GM19397 (cell line): ENCODE results near the gene ELN.
"Not testable (repeated sequence)": the region's sequence is repeated elsewhere in the genome, so short reads cannot be mapped to it uniquely, and the experiment has no call there.

Experiments
- ATAC-seq: cut with Tn5 transposase; IDR thresholded peaks from one replicate; pipeline ENCODE4 v1.9.1; 2021; ENCODE audit warnings: mild to moderate bottlenecking, moderate library complexity; ENCODE audit not compliant: unreplicated experiment

ELN gene

DNA sequence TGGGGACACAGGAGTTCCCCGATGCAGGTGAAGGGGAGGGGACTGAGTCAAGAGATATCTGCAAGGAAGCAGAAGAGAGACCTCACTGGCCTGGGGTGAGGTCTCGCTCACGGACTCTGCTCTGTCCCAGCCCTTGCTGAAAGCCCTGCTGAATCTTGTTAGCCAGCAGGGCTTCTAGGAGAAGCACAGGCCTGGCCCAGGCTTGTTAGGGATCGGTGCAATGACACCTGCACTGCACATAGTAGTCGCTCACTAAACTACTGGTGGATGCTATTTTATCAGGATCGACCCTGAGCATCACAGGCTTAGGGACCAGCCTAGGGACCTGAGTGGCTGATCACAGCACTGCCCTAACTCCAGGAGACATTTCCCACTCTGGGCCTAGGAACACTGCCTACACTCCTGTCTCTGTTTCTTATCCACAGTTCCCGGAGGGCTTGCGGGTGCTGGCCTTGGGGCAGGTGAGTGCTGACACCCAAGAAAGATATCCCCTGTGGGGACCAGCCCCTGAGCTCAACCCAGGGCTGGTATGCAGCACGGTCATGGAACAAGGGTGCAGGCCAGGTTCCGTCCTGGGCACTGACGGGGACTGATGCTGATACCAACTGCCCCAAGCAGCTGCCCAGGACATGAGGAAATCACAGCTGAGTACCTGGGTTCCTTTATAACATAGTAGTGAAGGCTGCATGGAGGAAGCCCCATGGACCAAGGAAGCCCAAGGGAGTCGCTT is 13.0 kb downstream of the ELN start:
- no peak for ATAC-seq

DNA sequence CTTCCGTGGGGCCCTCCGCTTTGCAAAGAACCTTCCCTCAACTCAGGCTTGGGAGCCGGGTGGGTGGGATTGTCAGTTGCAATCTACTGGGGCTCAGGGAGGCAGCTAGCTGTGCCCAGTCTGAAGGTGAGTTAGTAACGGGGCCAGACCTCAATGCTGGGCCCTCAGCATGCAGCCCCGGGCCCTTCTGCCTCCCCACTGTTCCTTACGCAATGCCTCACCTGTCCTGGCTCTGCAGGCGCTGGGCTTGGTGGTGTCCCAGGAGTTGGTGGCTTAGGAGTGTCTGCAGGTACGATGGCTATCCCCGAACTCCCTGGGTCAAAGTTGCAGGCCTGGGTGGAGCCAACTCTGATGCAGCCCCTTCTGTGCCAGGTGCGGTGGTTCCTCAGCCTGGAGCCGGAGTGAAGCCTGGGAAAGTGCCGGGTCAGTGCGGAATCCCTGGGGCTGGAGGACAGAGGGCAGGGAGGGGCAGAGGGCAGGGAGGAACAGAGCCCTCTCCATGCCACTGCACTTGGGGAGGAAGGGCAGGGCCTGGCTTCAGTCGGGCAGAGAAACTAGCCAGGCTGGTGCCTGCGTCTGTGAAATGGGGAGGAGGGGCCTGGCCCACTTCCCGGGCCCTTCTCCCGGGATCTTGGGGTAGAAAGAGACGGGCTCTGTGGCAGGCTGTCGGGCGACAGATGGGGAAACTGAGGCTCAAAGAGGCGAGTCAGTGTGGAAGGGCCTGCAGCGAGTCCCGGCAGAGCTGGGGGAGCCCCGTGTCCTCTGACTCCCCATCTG is 15.0 kb downstream of the ELN start:
- ATAC-seq: no peak

DNA sequence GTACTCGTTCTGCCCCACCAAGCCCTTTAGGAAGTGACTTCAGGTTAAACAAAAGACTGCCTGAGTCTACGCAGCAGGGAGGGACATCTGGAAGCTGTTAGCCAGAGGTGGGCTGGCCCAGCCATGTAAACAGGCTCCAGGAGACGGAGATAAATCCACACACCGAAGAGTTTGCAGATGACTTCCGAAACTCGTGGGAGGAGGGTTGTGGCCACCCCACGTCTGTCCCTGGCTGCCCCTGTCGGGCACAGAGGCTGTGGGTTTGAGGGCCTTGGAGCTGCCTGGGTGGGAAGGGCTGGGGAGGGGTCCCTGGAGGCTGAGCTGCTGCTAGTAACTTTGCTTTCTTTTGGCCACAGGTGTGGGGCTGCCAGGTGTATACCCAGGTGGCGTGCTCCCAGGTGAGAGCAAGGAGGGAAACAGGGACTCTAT is 15.6 kb downstream of the ELN start:
- ATAC-seq: no peak

DNA sequence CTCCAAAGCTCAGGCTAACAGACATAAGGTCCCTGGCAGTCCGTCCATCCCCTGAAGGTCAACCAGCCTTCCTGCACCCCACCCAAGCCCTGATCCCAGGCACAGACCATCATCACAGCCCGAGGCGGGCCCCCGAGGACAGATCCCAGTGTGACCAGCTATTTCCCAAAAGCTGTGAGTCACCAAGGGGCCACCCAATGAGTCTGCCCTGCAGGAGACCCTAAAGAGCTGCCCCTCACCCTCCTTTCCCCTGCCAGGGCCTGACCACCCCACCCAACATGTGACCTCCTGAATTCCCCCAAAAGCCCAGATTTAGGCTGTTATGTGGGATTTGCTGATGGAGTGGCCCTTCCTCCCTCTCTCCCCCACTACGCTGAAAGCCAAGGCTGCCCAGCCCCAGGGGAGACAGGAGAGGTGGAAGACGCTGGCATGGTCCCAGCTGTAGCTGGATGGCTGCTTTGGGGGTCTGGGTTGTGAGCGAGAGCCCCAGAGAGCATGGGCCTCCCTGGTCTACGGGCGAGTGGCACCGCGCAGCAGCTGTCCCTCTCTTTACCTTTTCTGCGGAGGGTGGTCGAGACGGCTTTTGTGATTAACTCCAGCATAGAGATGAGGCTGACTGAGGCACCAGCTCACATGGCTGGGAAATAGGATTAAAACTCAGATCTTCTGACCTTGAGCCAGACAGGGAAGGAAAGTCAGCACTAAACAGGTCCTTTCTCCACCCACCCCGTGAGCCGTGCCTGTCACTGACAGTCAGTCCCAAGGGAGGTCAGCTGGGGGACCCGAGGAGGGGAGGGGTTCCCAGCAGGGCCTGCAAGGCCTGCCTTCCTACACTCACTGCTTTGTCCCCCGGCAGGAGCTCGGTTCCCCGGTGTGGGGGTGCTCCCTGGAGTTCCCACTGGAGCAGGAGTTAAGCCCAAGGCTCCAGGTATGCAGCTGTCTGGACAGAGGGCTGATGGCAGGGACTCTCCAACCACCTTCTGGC is 16.7 kb downstream of the ELN start:
- ATAC-seq: no peak

DNA sequence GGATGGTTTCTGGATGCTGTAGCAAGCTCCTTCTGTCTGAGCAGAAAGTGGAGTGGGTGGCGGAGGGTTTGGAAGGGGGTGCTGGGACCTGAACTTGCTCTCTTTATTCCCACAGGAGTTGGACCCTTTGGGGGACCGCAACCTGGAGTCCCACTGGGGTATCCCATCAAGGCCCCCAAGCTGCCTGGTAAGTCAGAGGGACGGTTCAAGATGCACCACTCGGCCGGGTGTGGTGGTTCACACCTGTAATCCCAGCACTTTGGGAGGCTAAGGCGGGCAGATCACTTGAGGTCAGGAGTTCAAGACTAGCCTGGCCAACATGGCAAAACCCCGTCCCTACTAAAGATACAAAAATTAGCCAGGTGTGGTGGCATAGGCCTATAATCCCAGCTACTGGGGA is 18.6 kb downstream of the ELN start:
- not testable (repeated sequence) for ATAC-seq

DNA sequence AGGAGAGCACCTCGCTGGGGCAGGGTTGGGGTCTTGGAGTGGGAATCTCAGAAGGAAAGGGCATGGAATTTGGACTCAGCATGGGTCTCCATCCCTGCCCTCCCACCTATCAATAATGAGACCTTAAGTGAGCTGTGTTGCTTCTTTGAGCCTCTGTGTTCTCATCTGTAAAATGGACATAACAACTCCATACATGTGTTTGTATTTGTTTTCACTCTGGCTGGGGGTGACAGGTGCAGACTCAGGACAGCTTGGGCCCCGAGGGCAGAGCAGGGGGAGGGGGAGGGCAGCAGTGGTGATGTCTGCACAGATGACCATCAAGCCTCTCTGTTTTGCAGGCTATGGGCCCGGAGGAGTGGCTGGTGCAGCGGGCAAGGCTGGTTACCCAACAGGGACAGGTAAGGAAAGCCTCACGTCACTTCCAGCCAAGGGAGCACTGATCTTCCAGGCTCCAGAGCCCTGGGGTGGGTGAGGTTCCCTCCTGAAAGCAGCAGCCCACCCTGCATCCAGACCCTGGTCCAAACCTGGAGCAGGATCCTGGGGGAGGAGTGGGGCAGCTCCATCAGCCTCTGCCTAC is 19.9 kb downstream of the ELN start:
- no peak for ATAC-seq

DNA sequence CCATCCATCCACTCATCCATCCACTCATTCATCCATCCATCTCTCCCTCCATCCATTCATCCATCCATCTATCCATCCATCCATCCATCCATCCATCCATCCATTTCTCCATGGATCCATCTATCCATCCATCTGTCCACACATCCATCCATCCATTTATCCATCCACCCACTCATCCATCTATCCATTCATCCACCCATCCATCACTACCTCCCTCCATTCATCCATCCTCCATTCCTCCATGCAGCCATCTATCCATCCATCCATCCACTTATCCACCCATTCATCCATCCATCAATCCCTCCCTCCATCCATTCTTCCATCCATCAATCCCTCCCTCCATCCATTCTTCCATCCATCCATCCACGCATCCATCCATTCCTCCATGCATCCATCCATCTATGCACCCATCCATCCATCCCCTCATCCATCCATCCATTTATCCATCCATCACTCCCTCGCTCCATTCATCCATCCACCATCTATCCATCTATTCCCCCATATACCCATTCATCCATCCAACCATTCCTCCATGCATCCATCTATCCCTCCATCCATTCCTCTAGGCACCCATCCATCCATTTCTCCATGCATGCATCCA is 21.1 kb downstream of the ELN start:
- ATAC-seq: no peak

DNA sequence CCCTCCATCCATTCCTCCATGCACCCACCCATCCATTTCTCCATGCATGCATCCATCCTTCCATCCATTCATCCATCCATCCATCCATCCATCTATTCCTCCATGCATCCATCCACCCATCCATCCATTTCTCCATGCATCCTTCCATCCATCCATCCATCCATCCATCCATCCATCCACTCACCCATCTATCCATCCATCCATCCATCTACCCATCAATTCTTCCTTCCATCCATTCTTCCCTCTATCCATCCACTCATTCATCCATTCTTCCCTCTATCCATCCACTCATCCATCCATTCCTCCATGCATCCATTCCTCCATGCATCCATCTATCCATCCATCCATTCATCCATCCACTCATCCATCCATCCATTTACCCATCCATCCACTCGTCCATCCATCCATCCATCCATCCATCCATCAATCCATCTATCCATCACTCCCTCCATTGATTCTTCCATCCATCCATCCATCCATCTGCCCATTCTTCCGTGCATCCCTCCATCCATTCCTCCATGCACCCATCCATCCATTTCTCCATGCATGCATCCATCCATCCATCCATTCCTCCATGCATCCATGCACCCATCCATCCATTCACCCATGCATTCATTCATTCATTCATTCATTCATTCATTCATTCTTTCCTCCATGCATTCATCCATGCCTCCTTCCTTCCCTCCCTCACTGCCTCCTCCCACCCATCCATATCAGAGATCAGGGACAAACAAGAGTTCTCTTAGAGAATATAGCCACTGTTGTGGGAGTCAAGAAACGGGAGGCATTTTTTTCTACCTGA is 22.2 kb downstream of the ELN start:
- no peak for ATAC-seq

DNA sequence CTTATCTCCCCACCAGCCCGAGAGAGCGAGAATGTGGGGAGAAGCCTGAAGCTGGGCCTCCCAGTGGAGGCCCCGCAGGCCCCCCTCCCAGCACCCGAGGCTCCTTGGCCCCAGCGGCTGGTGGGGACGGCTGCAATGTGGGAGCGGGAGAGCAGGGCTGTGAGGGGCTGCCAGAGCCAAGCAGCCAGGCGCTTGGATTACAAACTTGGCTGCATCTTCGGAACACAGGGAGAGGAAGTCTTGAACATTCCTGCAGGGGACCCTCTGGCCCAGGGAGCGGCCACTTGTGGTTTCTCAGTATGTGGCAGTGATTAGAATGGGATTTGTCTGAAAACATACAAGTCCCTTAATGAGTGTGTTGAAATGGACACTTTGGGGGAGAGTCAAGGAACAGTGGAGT is 23.2 kb downstream of the ELN start:
- ATAC-seq: no peak

DNA sequence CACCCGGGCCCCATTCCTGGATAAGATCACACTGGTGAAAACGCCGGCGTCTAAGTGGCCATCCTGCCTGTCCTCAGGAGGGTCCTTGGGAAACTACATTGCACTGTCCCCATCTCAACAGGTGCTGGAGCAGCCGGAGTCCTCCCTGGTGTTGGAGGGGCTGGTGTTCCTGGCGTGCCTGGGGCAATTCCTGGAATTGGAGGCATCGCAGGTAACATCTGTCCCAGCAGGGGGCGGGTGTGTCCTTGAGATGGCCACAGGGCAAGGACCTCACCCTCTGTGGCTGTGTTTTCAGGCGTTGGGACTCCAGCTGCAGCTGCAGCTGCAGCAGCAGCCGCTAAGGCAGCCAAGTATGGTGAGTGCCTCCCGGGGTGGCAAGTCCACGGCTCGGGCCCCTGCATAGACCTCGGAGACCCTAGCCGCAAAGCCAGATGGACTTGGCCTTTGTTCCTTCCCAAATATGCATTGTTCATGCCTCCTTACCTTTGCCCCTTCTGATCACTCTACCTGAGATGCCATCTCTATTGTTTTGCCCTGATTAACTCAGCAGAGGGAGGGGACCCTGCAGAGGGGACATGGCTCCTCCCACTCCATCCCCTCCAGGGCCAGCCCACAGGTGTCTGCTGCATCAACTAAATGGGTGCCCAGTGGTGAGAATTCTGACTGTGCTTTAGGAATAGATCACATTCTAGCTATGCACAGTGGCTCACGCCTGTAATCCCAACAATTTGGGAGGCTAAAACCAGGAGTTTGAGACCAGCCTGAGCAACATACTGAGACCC is 23.8 kb downstream of the ELN start:
- no peak for ATAC-seq

DNA sequence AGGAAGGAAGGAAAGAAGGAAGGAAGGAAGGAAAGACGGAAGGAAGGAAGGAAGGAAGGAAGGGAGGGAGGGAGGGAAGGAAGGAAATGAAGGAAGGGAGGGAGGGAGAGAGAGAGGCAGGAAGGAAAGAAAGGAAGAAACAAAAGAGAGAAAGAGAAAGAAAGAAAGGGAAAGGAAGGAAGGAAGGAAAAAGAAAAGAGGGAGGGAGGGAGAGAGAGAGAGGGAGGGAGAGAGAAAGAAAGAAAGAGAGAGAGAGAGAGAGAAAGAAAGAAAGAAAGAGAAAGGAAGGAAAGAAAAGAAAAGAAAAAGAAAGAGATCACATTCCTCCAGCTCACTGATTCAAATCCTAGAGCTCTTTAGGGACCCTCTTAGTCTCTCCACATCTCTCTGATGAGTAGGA is 24.7 kb downstream of the ELN start:
- no peak for ATAC-seq

DNA sequence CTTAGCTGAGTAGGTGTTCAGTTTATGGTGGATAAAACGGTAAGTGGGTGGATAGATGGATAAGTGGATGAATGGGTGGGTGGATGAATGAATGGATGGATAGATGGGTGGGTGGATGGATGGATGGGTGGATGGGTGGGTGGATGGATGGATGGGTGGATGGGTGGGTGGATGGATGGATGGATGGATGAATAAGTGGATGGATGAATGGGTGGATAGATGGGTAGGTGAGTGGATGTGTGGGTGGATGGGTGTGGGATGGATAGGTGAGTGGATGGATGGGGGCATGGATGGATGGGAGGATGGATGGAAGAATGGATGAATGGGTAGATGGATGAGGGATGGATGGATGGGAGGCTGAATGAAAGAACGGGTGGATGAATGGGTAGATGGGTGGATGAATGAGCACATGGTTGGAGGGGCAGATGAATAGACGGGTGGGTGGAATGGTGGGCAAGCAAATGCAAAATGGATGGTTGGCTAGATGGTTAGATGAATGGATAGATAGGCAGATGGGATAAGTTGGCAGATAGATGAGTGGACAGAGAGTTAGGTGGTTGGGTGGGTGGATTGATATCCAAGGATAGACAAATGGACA is 25.7 kb downstream of the ELN start:
- ATAC-seq: no peak

DNA sequence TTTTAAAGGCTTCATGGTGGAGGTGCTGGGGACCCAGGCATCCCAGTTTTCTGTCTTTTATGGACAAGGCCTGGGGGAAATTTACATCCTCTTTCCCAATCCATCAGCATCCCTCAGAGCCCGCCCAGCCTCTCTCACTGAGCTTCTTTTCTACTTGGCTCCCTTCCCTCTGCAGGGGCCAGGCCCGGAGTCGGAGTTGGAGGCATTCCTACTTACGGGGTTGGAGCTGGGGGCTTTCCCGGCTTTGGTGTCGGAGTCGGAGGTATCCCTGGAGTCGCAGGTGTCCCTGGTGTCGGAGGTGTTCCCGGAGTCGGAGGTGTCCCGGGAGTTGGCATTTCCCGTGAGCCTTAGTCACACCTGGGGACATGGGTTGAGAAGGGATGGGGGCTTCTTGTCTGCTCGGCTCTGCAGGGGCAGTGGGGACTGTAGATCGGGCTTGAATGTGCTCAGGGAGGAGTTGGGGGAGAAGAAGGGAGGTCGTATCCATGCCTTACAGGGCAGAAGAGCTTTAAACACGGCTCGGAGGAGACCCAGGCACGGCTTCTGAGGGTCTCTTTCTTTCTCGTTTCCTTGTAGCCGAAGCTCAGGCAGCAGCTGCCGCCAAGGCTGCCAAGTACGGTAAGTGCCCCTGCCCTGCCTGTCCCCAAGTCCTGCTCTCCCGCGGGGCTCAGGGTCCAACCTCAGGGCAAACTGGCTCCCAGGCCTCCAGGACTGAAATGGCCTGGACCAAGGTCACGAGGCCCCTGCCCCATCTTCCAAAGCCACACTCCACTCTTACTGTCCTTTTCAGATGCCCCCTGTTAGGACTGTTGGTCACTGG is 28.3 kb downstream of the ELN start:
- ATAC-seq: no peak

DNA sequence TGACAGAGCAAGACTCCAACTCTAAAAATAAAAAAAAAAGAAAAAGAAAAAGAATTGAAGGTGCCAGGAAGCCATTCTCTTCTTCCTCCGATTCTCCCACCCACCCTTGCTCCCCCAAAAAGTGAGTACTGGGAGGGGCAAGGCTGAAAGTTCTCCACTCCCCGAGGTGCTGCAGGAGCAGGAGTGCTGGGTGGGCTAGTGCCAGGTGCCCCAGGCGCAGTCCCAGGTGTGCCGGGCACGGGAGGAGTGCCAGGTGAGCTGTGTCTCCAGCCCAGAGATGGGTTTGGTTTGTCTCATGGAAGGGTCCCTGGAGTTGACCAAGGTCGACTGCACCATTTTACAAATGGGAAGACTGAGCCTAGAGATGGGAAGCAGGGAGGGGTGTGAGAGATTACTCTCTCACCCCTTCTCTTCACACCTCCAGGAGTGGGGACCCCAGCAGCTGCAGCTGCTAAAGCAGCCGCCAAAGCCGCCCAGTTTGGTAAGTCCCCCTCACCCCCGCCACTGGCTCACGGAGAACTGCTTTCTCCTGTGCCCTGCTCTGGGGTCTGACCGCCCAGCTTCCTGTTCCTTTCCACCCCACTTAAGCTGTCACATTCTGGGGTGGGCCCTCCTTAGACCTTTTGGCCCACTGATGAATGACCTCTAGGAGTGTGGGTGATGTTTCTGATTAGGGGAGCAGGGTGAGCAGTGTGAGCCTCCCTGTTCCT is 29.4 kb downstream of the ELN start:
- ATAC-seq: no peak

DNA sequence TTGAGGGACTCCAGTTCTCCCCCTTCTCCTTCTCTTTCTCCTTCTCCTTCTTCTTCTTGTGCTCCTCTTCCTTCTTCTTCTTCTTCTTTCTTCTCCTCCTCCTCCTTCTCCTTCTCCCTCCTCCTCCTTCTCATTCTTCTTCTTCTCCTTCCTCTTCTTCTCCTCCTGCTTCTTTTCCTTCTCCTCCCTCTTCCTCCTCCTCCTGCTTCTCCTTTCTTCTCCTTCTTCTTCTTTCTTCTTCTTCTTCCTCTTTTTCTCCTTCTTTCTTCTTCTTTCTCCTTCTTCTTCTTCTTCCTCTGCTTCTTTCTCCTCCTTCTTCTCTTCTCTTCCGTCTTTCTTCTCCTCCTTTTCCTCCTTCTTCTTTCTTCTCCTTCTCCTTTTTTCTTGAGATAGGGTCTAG is 30.0 kb downstream of the ELN start:
- no peak for ATAC-seq

DNA sequence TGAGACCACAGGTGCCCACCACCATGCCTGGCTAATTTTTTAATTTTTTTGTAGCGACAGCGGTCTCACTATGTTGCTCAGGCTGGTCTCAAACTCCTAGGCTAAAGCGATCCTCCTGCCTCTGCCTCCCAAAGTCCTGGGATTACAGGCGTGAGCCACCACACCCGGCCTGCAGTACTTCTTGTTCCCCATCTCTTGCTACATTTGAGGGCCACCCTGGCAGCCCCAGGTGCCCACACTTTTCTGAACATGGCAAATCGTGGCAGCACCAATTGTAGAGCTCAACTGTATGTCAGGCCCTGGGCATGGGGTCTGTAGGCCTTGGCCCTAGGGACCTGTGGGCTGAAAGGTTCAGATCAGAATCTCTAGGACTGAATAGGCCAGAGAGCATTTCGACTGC is 30.5 kb downstream of the ELN start:
- ATAC-seq: no peak

DNA sequence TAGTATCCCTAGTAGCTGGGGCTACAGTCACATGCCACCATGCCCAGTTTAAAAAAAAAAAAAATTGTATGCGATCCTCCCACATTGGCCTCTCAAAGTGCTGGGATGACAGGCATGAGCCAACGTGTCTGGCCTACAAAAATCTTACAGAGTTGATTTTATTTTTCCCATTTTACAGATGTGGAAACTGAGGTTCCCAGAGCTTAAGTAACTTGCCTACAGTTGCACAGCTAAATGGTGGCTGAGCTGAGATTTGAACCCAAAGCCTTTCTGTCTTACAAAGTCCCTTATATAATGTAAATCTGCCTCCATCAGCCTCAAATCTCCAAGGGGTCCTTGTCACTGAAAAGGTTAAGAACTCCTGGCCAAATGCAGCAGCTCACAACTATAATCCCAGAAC is 31.1 kb downstream of the ELN start:
- no peak for ATAC-seq
